MM.1S (cell line): Measurements from ENCODE around the gene ABCA1.

Experiments used
- DNase-seq: peaks from one replicate; pipeline ENCODE4 v3.0.0-alpha.2; 2015
- H2AFZ ChIP-seq: fragments of 300-600 bp; sonication (generic); 2 replicates; pipeline ENCODE4 v1.6.0; 2016; ENCODE audit warnings: antibody characterized with exemption, low read length
- H3F3A ChIP-seq: fragments of 300-600 bp; sonication (generic); 2 replicates; pipeline ENCODE4 v1.6.1; 2016; ENCODE audit warnings: mild to moderate bottlenecking, antibody characterized with exemption, low read length, moderate library complexity, mixed read lengths; ENCODE audit not compliant: insufficient read depth
- H3K27ac ChIP-seq: fragments of 300-600 bp; sonication (generic); 2 replicates; pipeline ENCODE4 v1.5.1; 2016; ENCODE audit warnings: mild to moderate bottlenecking, low read length
- H3K27me3 ChIP-seq: fragments of 300-600 bp; sonication (generic); replicated peaks from 2 replicates; pipeline ENCODE4 v1.6.0; 2016; ENCODE audit warnings: low read length; ENCODE audit not compliant: insufficient read depth
- H3K36me3 ChIP-seq: fragments of 300-600 bp; sonication (generic); replicated peaks from 2 replicates; pipeline ENCODE4 v1.6.1; 2016; ENCODE audit warnings: mild to moderate bottlenecking, low read length, mixed read lengths; ENCODE audit not compliant: insufficient read depth
- H3K4me1 ChIP-seq: fragments of 300-600 bp; sonication (generic); 2 replicates; pipeline ENCODE4 v1.6.1; 2016; ENCODE audit warnings: low read length, mixed read lengths
- H3K4me2 ChIP-seq: fragments of 300-600 bp; sonication (generic); 2 replicates; pipeline ENCODE4 v1.6.0; 2016; ENCODE audit warnings: low read depth, low read length
- H3K4me3 ChIP-seq: fragments of 300-600 bp; sonication (generic); 2 replicates; pipeline ENCODE4 v1.5.1; 2016; ENCODE audit warnings: low read length, mixed read lengths
- H3K79me2 ChIP-seq: fragments of 300-600 bp; sonication (generic); 2 replicates; pipeline ENCODE4 v1.6.1; 2016; ENCODE audit warnings: mixed run types, low read length, mixed read lengths
- H3K9ac ChIP-seq: fragments of 300-600 bp; sonication (generic); 2 replicates; pipeline ENCODE4 v1.6.1; 2016; ENCODE audit warnings: low read length, mixed read lengths
- H3K9me2 ChIP-seq: fragments of 300-600 bp; sonication (generic); replicated peaks from 2 replicates; pipeline ENCODE4 v1.6.1; 2016; ENCODE audit warnings: mild to moderate bottlenecking, low read length, mixed read lengths; ENCODE audit not compliant: insufficient read depth
- H3K9me3 ChIP-seq: fragments of 300-600 bp; sonication (generic); replicated peaks from 2 replicates; pipeline ENCODE4 v1.6.1; 2016; ENCODE audit warnings: mild to moderate bottlenecking, low read length, mixed read lengths; ENCODE audit not compliant: insufficient read depth
- H4K20me1 ChIP-seq: fragments of 300-600 bp; sonication (generic); 2 replicates; pipeline ENCODE4 v1.6.1; 2016; ENCODE audit warnings: mild to moderate bottlenecking, low read length, moderate library complexity, mixed read lengths; ENCODE audit not compliant: insufficient read depth
- CTCF ChIP-seq: fragments of 300-600 bp; sonication (generic); IDR thresholded peaks from 2 replicates; pipeline ENCODE4 v1.5.1; 2016; ENCODE audit warnings: antibody characterized with exemption, low read length, mixed read lengths
- EZH2 ChIP-seq: fragments of 300-600 bp; sonication (generic); optimal IDR thresholded peaks from 2 replicates; pipeline ENCODE3; 2017; ENCODE audit warnings: low read depth, mild to moderate bottlenecking, antibody characterized with exemption, low read length, mixed read lengths
- EZH2phosphoT487 ChIP-seq: fragments of 300-600 bp; sonication (generic); IDR thresholded peaks from 2 replicates; pipeline ENCODE4 v1.6.1; 2018; ENCODE audit warnings: antibody characterized with exemption, low read length

ABCA1 gene

DNA sequence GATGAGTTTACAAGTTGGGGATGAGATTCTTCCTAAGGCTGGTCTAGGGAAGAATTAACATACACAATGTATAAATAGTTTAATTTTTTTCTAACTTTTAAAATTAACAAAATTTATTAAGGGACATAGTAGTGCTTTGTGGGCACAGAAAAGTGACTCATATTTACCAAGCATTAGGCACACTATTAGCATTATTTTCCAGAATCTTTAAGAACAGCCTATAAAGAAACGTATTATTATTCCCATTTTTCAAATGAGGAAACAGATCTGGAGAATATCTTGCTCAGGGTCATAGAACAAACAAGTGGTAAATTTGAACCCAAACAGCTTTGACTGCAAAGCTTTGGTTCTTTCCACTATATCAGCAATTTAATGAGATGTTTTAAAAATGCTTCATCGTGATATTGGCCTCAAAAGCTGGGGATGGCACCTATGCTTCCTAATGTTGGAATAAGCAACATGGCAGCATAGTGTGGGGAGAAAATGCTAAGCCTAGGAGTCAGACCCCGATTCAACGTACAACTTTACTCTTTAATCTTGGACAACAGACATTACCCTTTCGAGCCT lies 55.9 kb downstream of the ABCA1 start:
- H3K4me3 ChIP-seq = no peak overlapping the region
- no peaks in the 10 kb centered on the region for H3K27me3 ChIP-seq
- H3K4me1 ChIP-seq = no peaks in the 10 kb centered on the region

DNA sequence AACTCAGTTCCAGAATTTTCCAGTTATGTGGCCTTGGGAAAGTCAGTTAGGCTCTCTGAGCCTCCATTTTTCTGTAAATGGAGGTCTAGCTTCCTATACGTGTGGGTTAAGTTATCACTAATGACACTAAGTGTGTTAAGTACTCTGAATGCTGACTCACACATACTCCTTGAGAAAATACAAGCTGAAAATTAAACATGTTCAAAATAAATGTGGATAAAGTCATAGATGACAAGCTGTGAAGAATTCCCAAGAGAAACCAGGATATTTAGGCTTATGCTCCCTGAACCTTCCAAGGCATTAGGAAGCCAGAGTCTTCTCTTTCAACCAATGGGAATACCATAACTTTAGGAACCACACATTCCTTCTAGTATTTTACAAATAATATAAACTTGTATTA lies 58.1 kb downstream of the ABCA1 start:
- H3K4me3 ChIP-seq = no peak overlapping the region
- H3F3A ChIP-seq = no peaks in the 10 kb centered on the region
- no peaks in the 10 kb centered on the region for H3K9me2 ChIP-seq
- no peak overlapping the region for H3K27ac ChIP-seq
- no peak overlapping the region for H3K4me2 ChIP-seq
- no peaks in the 10 kb centered on the region for H3K79me2 ChIP-seq
- no peaks in the 10 kb centered on the region for H3K4me1 ChIP-seq
- H3K36me3 ChIP-seq = no peaks in the 10 kb centered on the region
- DNase-seq = no peak
- no peak for TF ChIP-seq EZH2
- TF ChIP-seq EZH2phosphoT487 = no peak
- no peak for TF ChIP-seq CTCF
- H3K9ac ChIP-seq = no peak overlapping the region
- H2AFZ ChIP-seq = no peak overlapping the region
- no peaks in the 10 kb centered on the region for H4K20me1 ChIP-seq
- H3K27me3 ChIP-seq = no peaks in the 10 kb centered on the region
- no peaks in the 10 kb centered on the region for H3K9me3 ChIP-seq

More for the DNA sequence above, 55.9 kb downstream of the ABCA1 start:
- Histone ChIP-seq H3K36me3 (no peaks in the 10 kb centered on the region), H4K20me1 (no peaks in the 10 kb centered on the region), H3K27ac (no peak overlapping the region), H3K9me3 (no peaks in the 10 kb centered on the region), H3K9me2 (no peaks in the 10 kb centered on the region), H3K4me2 (no peak overlapping the region), H3K9ac (no peak overlapping the region), H3K79me2 (no peaks in the 10 kb centered on the region), H3F3A (no peaks in the 10 kb centered on the region), H2AFZ (no peak overlapping the region)
- no peak for DNase-seq
- TF ChIP-seq EZH2phosphoT487 (no peak), CTCF (no peak), EZH2 (no peak)

GRCh38 chr9:104868687-104869404 lies 59.1 kb downstream of the ABCA1 start:
- no peaks in the 10 kb centered on the region for H3K9me2 ChIP-seq
- H3K36me3 ChIP-seq = no peaks in the 10 kb centered on the region
- H4K20me1 ChIP-seq = no peaks in the 10 kb centered on the region
- no peaks in the 10 kb centered on the region for H3K79me2 ChIP-seq
- no peak overlapping the region for H3K9ac ChIP-seq
- TF ChIP-seq CTCF (no peak), EZH2phosphoT487 (no peak), EZH2 (no peak)
- H3K27ac ChIP-seq = no peak overlapping the region
- H3K4me1 ChIP-seq = no peaks in the 10 kb centered on the region
- no peaks in the 10 kb centered on the region for H3K27me3 ChIP-seq
- no peaks in the 10 kb centered on the region for H3K9me3 ChIP-seq
- no peaks in the 10 kb centered on the region for H3F3A ChIP-seq
- H3K4me2 ChIP-seq = no peak overlapping the region
- H3K4me3 ChIP-seq = no peak overlapping the region
- no peak overlapping the region for H2AFZ ChIP-seq
- no peak for DNase-seq
